ENCODE measurements around the gene SHF.

DNA sequence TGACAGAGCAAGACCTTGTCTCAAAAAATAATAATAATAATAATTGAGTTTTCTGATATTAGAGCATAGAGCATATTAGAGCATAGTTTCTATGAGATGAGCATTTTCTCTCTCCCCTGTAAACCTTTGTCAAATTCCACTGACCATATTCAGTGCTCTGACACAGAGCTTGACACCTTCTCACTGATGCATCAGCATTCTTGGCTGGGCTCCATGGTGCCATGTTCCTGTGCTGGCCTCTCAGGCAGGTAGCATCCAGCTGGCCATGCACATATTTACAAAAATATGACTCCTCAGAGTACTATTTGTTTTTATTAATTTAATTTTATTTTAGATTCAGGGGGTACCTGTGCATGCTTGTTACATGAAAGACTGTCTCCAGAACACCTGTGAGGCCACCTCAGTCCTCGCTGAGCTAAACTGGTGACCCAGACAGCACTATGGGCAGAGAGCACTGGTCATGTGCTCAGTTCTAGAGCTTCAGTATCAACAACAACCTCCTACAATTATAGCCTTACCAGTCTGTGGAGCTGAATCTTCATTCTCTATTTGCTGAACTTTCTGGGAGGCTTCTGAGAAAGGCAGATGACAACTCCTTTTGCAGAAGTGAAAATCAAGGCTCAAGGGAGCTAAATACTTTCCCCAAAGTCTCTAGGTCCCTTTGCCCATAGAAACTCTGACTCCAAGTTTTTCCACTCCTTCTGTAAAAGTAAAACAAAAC lies 42.6 kb upstream of the SHF start:
- TF ChIP-seq, protein P1, sequence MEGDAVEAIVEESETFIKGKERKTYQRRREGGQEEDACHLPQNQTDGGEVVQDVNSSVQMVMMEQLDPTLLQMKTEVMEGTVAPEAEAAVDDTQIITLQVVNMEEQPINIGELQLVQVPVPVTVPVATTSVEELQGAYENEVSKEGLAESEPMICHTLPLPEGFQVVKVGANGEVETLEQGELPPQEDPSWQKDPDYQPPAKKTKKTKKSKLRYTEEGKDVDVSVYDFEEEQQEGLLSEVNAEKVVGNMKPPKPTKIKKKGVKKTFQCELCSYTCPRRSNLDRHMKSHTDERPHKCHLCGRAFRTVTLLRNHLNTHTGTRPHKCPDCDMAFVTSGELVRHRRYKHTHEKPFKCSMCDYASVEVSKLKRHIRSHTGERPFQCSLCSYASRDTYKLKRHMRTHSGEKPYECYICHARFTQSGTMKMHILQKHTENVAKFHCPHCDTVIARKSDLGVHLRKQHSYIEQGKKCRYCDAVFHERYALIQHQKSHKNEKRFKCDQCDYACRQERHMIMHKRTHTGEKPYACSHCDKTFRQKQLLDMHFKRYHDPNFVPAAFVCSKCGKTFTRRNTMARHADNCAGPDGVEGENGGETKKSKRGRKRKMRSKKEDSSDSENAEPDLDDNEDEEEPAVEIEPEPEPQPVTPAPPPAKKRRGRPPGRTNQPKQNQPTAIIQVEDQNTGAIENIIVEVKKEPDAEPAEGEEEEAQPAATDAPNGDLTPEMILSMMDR (IDR thresholded peaks at IDR 0.05; ENCODE audit: borderline replicate concordance, extremely low read depth, low read length, poor library complexity, severe bottlenecking) = no peak
- no peak for TF ChIP-seq EZH2 (IDR thresholded peaks at IDR 0.05; ENCODE audit: borderline replicate concordance, low read depth, low read length, severe bottlenecking)

Data from DND-41 (cell line).